Measurements from ENCODE around the gene NPR3.

NPR3 gene

GRCh38 chr5:32712481-32713360, 1.6 kb downstream of the NPR3 start:
- no peak for DNase-seq

DNA sequence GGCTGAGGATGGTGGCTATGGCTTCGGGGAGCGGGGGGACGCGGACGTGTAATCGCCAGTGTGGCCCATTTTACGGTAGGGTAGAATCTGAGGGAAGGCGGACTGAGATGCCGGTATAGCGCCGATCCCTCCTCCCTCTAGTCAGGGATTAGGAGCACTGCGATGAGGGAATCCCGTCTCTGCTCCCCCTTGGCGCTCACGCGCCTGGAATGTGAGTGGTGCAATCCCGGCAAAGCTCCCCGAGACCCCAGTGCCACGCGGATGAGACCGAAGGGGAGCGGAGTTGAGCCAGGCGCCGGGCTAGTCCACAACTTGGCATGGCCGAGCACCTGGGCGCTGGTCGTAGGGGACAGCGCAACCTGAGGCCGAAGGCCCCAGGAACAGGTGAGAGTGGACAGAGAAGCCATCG, 2.2 kb downstream of the NPR3 start:
- DNase-seq = no peak

- DNase-seq = no peak
Measured at GRCh38 chr5:32713770-32714381, 2.8 kb downstream of the NPR3 start.

DNA sequence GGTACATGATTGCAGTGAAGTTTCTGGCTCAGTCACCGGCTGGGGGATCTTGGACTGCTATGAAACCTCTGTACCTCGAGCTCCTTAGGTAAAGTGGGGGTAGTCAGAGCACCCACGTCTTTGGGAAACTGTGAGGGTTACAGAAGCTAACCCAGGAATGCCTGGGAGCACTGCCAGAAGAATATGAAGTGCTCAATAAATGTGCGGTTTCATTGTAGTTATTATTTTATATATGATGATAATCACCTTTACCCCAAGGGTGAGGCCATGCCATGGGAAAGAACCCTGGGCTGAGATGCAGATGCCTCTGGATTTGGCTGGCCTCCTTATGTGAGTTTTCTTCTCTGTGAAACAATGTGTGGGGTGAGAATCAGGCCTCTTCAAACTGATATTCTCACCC, 3.7 kb downstream of the NPR3 start:
- no peak for DNase-seq

DNA sequence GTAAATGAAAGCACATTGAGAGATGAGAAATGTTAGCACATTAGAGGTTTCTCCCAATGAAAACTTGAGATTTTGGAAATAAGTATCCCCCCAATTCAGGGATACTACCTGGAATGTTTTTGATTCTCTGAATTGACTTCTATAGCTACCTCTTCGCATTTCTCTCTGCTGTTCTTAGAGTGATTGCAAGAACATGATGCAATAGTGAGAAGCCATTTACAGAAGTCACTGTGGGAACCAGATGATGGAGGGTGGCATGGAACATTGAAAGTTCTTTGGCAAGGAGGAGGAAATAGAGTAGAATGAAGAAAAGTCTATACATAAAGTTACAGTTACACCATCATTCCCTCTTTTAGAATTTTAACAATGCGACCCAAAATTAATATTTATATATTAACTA, 9.2 kb downstream of the NPR3 start:
- DNase-seq = no peak

DNA sequence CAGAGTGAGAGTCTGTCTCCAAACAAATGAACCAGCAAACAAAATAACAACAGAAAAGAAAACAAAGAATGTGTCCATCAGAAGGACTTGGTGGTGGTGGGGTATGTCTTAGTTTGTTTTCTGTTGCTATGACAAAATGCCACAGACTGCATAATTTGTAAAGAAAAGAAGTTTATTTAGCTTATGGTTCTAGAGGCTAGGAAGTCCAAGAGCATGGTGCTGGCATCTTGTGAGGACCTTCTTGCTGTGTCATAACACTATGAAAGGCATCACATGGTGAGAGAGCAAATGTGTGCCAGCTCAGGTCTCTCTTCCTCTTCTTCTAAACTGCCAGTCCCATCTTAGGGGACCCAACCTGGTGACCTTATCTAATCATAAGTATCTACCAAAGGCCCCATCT, 10.5 kb downstream of the NPR3 start:
- DNase-seq = no peak

DNA sequence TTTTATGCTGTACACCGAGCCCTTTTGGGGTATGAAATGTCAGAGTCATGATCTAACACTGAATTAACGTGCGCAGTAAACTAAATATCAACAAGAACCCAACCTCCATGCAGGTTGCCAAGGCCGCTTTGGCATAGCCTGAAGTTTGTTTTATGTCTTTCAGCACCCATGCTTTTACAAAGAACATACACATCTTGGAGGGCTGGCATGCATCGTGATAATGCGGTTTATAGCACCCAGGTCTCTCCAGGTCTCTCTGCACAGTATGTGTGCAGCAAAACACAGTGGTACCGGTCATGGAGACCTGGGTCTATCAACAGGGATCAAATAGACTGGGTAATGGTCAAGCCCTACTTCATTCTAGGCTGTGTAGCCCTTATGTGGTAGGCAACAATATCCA, 11.8 kb downstream of the NPR3 start:
- no peak for DNase-seq

GRCh38 chr5:32724526-32724925, 13.4 kb downstream of the NPR3 start:
- DNase-seq = no peak

DNA sequence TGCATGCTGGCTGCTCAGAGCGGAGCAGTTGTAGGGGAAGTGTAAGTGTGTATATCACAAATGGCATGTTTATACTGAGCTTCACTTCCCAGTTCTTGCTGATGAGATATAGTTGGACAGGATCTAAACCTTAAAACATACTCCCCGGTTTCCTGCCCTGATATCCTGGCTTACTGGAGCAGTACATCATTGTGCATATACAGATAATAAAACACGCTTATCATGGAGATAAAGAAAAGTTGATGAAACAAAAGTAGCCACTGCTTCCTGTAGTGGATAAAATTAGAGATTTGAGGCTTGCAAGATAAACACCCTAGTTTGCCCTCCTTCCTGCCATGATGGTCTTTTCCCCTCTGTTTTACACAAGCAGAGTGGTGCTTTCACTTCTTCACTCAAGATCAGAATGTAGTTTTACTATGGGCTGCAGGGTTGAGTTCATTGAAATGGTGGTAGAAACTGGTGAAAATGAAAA, 15.0 kb downstream of the NPR3 start:
- DNase-seq = no peak

GRCh38 chr5:32729651-32730050, 18.5 kb downstream of the NPR3 start:
- no peak for DNase-seq

DNA sequence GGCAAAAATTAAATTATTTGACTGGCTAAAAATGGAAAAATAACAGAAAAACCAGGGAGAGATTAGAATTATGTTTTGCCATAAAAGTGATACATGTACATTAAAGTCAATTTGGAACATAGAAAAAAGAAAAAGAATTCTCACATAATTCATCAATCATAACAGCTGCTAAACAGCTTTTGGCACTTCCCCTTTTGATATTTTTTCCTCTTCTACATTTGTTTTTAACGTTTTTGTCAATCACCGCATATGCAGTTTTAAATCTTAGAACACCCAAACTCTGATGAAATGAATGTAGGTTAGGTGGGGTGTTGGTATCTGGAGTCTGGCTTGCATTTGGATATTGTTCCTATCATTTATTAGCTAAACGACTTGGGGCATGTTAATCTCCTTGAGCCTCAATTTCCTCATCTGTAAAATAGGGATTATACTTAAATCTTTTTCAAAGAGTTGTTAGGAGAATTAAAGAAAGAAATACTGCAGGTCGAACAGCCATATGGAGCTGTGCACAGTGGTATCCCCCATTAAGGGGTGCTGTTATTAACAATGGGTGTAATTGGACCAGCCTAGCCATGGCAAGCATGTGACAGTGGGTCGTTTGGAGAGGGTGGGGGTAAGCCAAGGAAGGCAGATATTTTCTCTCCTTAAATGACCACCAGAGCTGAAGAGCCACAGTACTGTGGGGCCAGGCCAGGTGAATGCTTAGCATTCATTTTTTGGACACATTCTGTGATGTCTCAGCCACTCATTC, 22.6 kb downstream of the NPR3 start:
- no peak for DNase-seq

DNA sequence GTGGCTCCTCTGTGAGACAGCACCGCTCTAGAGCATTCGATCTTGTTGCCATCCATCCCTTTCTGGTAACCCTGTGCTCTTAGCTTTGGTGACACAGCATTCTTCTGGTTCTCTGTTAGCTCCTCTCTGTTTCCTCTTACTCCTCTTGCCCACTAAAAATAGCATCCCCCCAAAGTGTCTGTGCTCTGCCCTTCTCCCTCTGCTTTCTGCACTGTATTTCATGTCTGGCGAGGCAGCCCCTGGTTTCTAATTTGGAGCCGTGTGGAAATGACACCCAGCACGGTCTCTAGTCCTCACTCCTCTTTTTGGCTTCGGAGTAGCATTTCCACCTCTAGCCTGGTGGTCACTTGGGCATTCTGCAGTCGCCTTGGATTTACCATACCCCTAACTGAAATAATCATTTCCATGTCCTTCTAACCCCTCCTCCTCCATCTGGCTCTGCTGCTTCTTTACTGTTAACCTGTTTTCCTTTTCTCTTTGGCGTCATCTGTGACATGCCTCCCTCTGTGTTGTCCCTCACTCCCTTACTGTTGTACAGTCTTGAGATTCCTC, 23.8 kb downstream of the NPR3 start:
- no peak for DNase-seq

DNA sequence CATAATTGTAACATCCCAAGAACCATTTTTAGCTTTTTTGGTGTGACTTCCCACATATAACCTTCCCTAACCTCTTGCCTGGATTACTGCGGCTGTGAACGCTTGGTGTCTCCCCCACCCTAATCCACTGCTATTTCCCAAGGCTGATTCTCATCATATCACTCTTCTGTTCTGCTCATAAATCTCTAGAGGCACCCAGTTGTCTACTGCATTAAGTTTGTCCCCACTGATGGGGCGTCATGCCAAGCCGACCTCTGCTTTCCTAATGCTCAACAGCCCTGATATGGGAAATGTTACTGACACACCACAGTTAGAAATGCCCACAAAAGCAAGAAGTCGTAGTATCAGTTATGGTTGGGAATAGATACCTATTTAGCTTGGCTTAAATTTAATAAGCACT, 24.4 kb downstream of the NPR3 start:
- DNase-seq = no peak

GRCh38 chr5:32736842-32737241, 25.7 kb downstream of the NPR3 start:
- DNase-seq = no peak

- no peak for DNase-seq
Measured at GRCh38 chr5:32740651-32741050, 29.5 kb downstream of the NPR3 start.

GRCh38 chr5:32745317-32745716, 34.2 kb downstream of the NPR3 start:
- no peak for DNase-seq

GRCh38 chr5:32752411-32752810, 41.3 kb downstream of the NPR3 start:
- no peak for DNase-seq

DNA sequence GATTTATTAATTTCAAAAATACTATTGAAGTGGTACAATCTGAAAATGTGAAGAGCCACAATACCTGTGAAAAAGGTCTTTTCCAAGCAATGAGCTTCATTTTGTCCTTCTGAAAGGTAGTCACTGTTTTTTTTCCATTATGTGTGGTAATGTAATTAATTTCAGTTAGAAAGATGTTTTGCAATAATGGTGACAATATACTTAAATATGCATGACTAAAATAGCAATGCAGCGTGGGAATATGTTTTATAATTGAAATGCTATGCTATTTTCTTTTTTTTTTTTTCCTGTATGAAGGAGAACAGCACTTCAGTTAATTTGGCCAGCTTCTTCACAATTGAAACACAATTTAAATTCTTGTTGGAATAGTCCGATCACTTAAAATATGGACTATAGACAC, 41.9 kb downstream of the NPR3 start:
- DNase-seq = no peak

DNA sequence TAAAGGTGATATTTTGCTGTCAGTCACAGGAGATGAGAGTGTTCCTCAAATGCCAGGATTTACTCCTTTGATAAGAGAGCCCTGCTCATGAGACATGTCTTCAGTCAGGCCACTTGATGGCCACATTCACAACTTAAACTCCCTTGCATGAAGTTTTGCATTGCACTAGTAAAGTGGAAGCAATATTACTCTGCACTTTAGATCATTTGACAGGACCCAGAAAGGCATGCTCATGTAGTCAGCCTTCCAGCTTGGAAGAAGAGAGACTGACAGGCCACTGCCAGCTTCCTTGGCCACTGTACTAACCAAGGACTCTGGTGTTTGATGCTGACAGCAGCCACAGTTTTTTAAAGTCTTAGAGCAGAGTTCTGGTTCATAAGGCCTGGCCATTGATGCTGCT, 42.6 kb downstream of the NPR3 start:
- no peak for DNase-seq

DNA sequence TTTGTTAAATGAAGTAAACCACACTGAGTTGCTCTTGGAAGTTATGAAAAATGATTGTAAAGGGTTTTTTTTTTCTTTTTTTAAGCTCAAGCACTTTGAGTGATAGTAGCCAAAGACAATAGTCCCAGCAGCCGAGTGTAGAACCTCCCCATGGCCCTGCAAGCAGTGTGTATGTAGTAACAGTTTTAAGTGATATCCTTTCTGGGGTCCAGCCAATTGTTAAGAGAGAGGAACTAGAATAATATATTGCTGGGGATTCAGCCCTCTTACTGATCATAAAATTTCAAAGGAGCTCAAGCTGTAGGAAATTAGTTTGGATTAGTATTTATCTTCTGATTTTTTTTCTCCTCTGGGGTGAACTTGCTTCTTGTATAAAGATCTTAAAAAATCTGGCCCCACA, 43.2 kb downstream of the NPR3 start:
- no peak for DNase-seq

DNA sequence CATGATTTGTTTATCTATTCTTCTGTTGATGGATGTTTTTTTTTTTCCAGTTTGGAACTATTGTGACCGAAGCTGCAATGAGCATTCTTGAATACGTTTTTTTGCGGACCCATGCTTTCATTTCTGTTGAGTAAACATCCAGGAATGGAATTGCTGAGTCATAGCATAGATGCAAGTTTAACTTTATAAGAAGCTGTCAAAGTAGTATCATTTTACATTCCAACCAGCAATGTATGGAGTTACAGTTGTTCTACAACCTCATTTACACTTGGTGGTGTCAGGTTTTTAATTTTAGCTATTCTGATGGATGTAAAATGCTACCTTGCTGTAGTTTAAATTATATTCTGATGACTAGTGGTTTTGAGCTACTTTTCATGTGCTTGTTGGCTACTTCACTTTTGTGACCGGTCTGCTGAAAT, 49.0 kb downstream of the NPR3 start:
- DNase-seq = no peak

- DNase-seq = no peak
Measured at GRCh38 chr5:32765266-32765665, 54.1 kb downstream of the NPR3 start.

- DNase-seq = no peak
Measured at GRCh38 chr5:32767948-32768467, 56.9 kb downstream of the NPR3 start.

Measured in activated CD8-positive, alpha-beta memory T cell treated with anti-CD3 and anti-CD28 coated beads, Interleukin-2, amount 50 U/mL, for 4 hours (primary cell).